Endodermal cell (in vitro differentiated cells): ENCODE data around the gene SCML1. TPM values are rescaled to one million over a fixed set of nuclear protein-coding genes. Genes with fewer than 3 reads are reported as not detected.

Source experiments
- DNase-seq: peaks from one replicate; pipeline ENCODE4 v3.0.0-alpha.2; 2017
- H3K27ac ChIP-seq: 2 replicates; pipeline ENCODE4 v1.5.1; 2013; ENCODE audit warnings: mild to moderate bottlenecking, low read depth, low read length, moderate library complexity
- H3K27me3 ChIP-seq: 2 replicates; pipeline ENCODE4 v1.6.1; 2013; ENCODE audit warnings: mild to moderate bottlenecking, low read length, moderate library complexity; ENCODE audit not compliant: insufficient read depth, control insufficient read depth, poor library complexity, severe bottlenecking
- H3K36me3 ChIP-seq: 2 replicates; pipeline ENCODE4 v1.7.0; 2013; ENCODE audit warnings: mild to moderate bottlenecking, low read length, moderate library complexity; ENCODE audit not compliant: control insufficient read depth, insufficient read depth
- H3K4me1 ChIP-seq: one replicate; pipeline ENCODE4 v1.7.0; 2013; ENCODE audit warnings: low read length; ENCODE audit not compliant: control insufficient read depth, insufficient read depth
- H3K4me3 ChIP-seq: 2 replicates; pipeline ENCODE4 v1.5.1; 2013; ENCODE audit warnings: mild to moderate bottlenecking, low read length, moderate library complexity
- H3K9ac ChIP-seq: 2 replicates; pipeline ENCODE4 v1.6.1; 2013; ENCODE audit warnings: mild to moderate bottlenecking, low read length, moderate library complexity; ENCODE audit not compliant: poor library complexity, severe bottlenecking; ENCODE audit errors: extremely low read depth
- H3K9me3 ChIP-seq: 2 replicates; pipeline ENCODE4 v1.6.1; 2013; ENCODE audit warnings: mild to moderate bottlenecking, low read length, moderate library complexity; ENCODE audit not compliant: control insufficient read depth
- H3K27ac Mint-ChIP-seq: 2 replicates; pipeline ENCODE4 v1.8.0; 2020; ENCODE audit warnings: mixed read lengths
- H3K27me3 Mint-ChIP-seq: 2 replicates; pipeline ENCODE4 v1.8.0; 2021; ENCODE audit warnings: mild to moderate bottlenecking, mixed read lengths; ENCODE audit not compliant: insufficient read depth
- H3K36me3 Mint-ChIP-seq: 2 replicates; pipeline ENCODE4 v1.8.0; 2020; ENCODE audit warnings: low read depth, mixed read lengths
- H3K4me1 Mint-ChIP-seq: 2 replicates; pipeline ENCODE4 v1.8.0; 2020; ENCODE audit warnings: mixed read lengths
- H3K4me3 Mint-ChIP-seq: 2 replicates; pipeline ENCODE4 v1.8.0; 2020; ENCODE audit warnings: mild to moderate bottlenecking, moderate library complexity, mixed read lengths
- H3K9me3 Mint-ChIP-seq: 2 replicates; pipeline ENCODE4 v1.8.0; 2020; ENCODE audit warnings: mild to moderate bottlenecking, mixed read lengths
- CTCF ChIP-seq: fragments of 200-600 bp; sonication (generic); conservative IDR thresholded peaks from 2 replicates; pipeline ENCODE4 v1.5.0; 2021; ENCODE audit warnings: antibody characterized with exemption, mild to moderate bottlenecking
- WGBS, 2 experiments: methylation state at CpG; one replicate each; pipeline versions ENCODE4 v1.1.5 to v1.1.7; 2013; ENCODE audit warnings: missing lambda C conversion rate in 2 of 2, mixed read lengths in 1 of 2; ENCODE audit not compliant: insufficient coverage in 1 of 2, insufficient read length in 1 of 2; 5-methylcytosine and 5-hydroxymethylcytosine counted together
- total RNA-seq, 2 donors: library from RNA; stranded (reverse); fragmentation: NEBNext Ultra II Directional in 1 of 2; extraction: Animal tissue kit (Norgen Biotek cat#: 25700) in 1 of 2; gene quantifications; 2 replicates in 1 of 2; 3 replicates in 1 of 2; pipeline ENCODE4 v1.2.1, GENCODE V29; 2021

The SCML1 gene
- total RNA-seq, 2 donors from 2014 or later, result 0.59 to 2.2 TPM

DNA sequence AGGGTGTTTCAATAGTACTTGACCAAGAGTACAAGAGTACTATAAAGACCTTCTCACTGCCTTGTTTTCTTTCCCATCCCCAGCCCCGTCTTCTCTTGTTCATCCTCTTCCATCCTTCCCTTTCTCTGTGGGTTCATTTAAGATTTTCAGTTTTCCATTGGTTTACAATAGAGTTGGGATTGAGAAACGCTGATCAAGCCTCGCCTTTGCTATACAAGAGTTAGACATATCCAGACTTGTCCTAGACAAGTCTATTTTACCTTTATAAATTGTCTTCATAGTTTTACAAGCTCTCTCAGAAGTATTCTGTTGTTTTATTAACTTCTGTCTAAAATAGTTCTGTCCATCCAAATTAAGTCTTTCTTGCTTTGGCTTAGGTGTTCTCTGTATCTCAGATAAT, 29.6 kb upstream of the SCML1 start:
- no peak for DNase-seq
- no peaks in the 10 kb centered on the region for H3K9me3 Mint-ChIP-seq
- Histone ChIP-seq H3K36me3 (no peaks in the 10 kb centered on the region), H3K9me3 (no peaks in the 10 kb centered on the region), H3K27me3 (no peaks in the 10 kb centered on the region), H3K4me1 (no peaks in the 10 kb centered on the region), H3K27ac (no peak overlapping the region), H3K4me3 (no peak overlapping the region), H3K9ac (no peak overlapping the region)
- 89% methylated on average over 1 of the region's 3 CpGs; no CpG with 5 or more reads in 1 of the 2 experiments for WGBS, 2 experiments
- no peak overlapping the region for H3K4me3 Mint-ChIP-seq
- no peak overlapping the region for H3K27ac Mint-ChIP-seq
- H3K36me3 Mint-ChIP-seq, result no peaks in the 10 kb centered on the region
- no peaks in the 10 kb centered on the region for H3K27me3 Mint-ChIP-seq
- H3K4me1 Mint-ChIP-seq, result peaks cover 4% of the 10 kb centered on the region
- no peak for TF ChIP-seq CTCF

GRCh38 chrX:17710871-17711301, 26.4 kb upstream of the SCML1 start:
- H3K4me1 ChIP-seq, result no peaks in the 10 kb centered on the region
- H3K4me1 Mint-ChIP-seq, result peaks cover 4% of the 10 kb centered on the region
- no peaks in the 10 kb centered on the region for H3K27me3 Mint-ChIP-seq
- no peak for DNase-seq
- H3K27ac Mint-ChIP-seq, result no peak overlapping the region
- H3K27me3 ChIP-seq, result no peaks in the 10 kb centered on the region
- TF ChIP-seq CTCF, result no peak
- no peaks in the 10 kb centered on the region for H3K36me3 Mint-ChIP-seq
- no peaks in the 10 kb centered on the region for H3K36me3 ChIP-seq
- no peak overlapping the region for H3K4me3 Mint-ChIP-seq
- H3K9ac ChIP-seq, result no peak overlapping the region
- no peaks in the 10 kb centered on the region for H3K9me3 ChIP-seq
- no CpG with 5 or more reads among the region's 1 CpG for WGBS, 2 experiments
- no peak overlapping the region for H3K27ac ChIP-seq
- H3K4me3 ChIP-seq, result no peak overlapping the region
- no peaks in the 10 kb centered on the region for H3K9me3 Mint-ChIP-seq

DNA sequence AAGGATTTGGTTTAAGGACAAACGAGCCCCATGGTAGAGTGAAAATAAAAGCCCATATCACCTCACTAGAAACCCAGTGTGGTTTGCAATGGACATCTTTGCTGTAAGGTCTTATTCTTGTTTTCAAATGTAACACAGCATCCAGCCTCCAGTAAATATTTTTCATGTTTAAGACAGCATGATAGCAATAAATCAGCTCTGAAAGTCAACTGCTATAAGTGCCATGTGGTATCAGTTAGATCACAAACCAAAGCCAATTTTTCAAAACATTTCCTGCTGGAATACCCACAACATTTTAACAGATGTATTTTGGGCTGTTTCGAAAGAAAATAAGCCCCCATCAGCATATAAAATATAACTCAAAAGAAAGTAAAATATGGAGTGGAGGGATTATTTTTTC, 24.0 kb upstream of the SCML1 start:
- no peak overlapping the region for H3K27ac Mint-ChIP-seq
- H3K4me1 Mint-ChIP-seq, result peaks cover 4% of the 10 kb centered on the region
- Histone ChIP-seq H3K9me3 (no peaks in the 10 kb centered on the region), H3K4me1 (no peaks in the 10 kb centered on the region), H3K27ac (no peak overlapping the region), H3K4me3 (no peak overlapping the region), H3K9ac (no peak overlapping the region), H3K27me3 (no peaks in the 10 kb centered on the region), H3K36me3 (no peaks in the 10 kb centered on the region)
- WGBS, 2 experiments, result 100% methylated on average over 1 of the region's 2 CpGs; no CpG with 5 or more reads in 1 of the 2 experiments
- no peak for TF ChIP-seq CTCF
- no peak overlapping the region for H3K4me3 Mint-ChIP-seq
- DNase-seq, result no peak
- H3K27me3 Mint-ChIP-seq, result no peaks in the 10 kb centered on the region
- H3K36me3 Mint-ChIP-seq, result no peaks in the 10 kb centered on the region
- no peaks in the 10 kb centered on the region for H3K9me3 Mint-ChIP-seq
